Keratinocyte (primary cell): ENCODE data around the gene SFTPD.

ENCODE experiments used
- EZH2 ChIP-seq: IDR thresholded peaks from one replicate; pipeline ENCODE4 v1.6.1; 2012; ENCODE audit warnings: inconsistent platforms, mild to moderate bottlenecking, low read length, moderate library complexity
- TF ChIP-seq, protein P1 (sequence below), 3 experiments: IDR thresholded peaks in 1 of 3; conservative IDR thresholded peaks in 1 of 3; optimal IDR thresholded peaks in 1 of 3; 2 replicates in 2 of 3; 3 replicates in 1 of 3; pipeline versions ENCODE3 to v1.5.1; 2011; ENCODE audit warnings: low read length in 3 of 3, mild to moderate bottlenecking in 3 of 3, moderate library complexity in 2 of 3, control low read depth in 1 of 3, inconsistent platforms in 1 of 3; ENCODE audit not compliant: insufficient read depth in 2 of 3; ENCODE audit errors: extremely low read depth in 1 of 3

DNA sequence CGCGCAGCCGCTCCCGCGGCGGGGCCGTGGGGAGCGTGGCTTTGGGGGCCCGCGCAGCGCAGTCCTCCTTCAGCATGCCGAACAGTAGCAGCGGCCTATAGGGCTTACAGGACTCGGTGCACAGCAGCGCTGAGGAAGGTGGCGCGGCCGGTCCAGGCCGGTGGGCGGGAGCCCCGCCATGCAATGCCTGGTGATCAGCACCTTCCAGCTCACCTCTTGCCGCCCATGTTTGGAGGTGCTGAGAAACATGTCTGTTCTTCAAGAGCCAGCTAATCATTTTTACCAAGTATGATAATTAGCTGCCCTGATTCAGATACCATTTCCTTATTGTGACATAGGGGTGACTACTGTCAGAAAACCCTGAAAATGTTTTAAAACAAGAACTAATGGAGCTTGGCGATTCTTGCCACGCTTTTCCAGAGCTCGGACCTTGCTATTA lies 33.5 kb upstream of the SFTPD start:
- TF ChIP-seq, protein P1, sequence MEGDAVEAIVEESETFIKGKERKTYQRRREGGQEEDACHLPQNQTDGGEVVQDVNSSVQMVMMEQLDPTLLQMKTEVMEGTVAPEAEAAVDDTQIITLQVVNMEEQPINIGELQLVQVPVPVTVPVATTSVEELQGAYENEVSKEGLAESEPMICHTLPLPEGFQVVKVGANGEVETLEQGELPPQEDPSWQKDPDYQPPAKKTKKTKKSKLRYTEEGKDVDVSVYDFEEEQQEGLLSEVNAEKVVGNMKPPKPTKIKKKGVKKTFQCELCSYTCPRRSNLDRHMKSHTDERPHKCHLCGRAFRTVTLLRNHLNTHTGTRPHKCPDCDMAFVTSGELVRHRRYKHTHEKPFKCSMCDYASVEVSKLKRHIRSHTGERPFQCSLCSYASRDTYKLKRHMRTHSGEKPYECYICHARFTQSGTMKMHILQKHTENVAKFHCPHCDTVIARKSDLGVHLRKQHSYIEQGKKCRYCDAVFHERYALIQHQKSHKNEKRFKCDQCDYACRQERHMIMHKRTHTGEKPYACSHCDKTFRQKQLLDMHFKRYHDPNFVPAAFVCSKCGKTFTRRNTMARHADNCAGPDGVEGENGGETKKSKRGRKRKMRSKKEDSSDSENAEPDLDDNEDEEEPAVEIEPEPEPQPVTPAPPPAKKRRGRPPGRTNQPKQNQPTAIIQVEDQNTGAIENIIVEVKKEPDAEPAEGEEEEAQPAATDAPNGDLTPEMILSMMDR (optimal IDR thresholded peaks at IDR 0.05 in 1 of 3, IDR thresholded peaks at IDR 0.05 in 1 of 3, conservative IDR thresholded peaks at IDR 0.05 in 1 of 3; ENCODE audit: extremely low read depth in 1 of 3, insufficient read depth in 2 of 3, low read length in 3 of 3) = no peak
- no peak for TF ChIP-seq EZH2
